H1 (cell line): ENCODE results near the gene TMEM212. TPM values are rescaled to one million over a fixed set of nuclear protein-coding genes. Genes with fewer than 3 reads are reported as not detected.

Experiments
- POLR2A ChIP-seq, 2 experiments: IDR thresholded peaks; 1 replicate in 1 of 2; 2 replicates in 1 of 2; pipeline ENCODE4 v1.6.1; 2011; ENCODE audit warnings: low read depth in 2 of 2, low read length in 2 of 2, mild to moderate bottlenecking in 2 of 2; ENCODE audit errors: control extremely low read depth in 1 of 2
- ZNF274 ChIP-seq: IDR thresholded peaks from 2 replicates; pipeline ENCODE4 v1.7.0; 2012; ENCODE audit warnings: low read length, borderline replicate concordance; ENCODE audit errors: extremely low read depth
- polyA plus RNA-seq, 7 experiments: library from polyadenylated mRNA; depleted of rRNA in 3 of 7; stranded (reverse) in 5 of 7; unstranded in 2 of 7; fragments of >200 nt in 5 of 7; fragments of 200-250 nt in 2 of 7; gene quantifications; 1 replicate in 5 of 7; 2 replicates in 1 of 7; 4 replicates in 1 of 7; pipeline versions ENCODE4 v1.2.1 to v1.2.3, GENCODE V29; 2011 to 2013; ENCODE audit warnings: missing spikeins in 2 of 7, mixed read lengths in 2 of 7
- total RNA-seq: library from RNA; stranded (reverse); fragmentation: NEBNext Ultra II Directional; extraction: Animal tissue kit (Norgen Biotek cat#: 25700); gene quantifications from 2 replicates; pipeline ENCODE4 v1.2.1, GENCODE V29; 2021

TMEM212 gene
- total and polyA plus RNA-seq, 2 of the 8 experiments (the other 6 are each of a cell fraction or from before 2014, with no cell fraction given) = not detected

DNA sequence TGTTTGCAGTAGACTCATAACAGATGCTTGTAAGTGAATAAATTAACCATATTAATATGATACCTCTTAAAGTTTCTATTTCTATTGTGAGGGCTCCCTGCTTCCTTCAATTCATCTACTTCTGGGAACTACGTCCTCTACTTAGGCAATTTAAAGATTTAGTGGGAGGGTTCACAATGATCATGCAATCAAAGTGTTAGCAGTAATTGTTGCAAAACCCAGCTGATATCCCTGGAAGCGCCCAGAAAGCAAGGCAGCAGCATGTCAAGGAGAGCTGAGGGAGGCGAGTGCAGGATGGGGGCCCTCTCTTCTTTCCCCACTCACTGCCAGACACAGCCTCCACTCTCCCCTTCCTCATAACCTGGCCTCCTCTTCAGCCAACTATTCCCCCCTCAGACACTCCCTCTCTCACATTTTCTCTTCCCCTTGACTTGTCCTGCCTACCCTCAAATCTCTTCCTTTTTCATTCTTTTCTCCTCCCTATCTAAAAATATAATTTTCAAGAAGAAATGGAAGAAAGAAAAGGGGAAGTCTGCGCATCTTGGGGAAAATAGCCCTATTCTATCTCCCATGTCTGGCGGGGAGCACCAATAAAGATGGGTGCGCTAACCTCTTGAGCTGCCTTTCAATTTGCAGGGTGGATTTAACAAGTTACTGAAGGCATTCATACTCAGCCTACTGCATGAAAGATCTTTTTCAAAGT is 6.6 kb downstream of the TMEM212 start (continued):
- no peak for TF ChIP-seq POLR2A (IDR thresholded peaks at IDR 0.05; ENCODE audit: control extremely low read depth in 1 of 2, low read depth in 2 of 2, low read length in 2 of 2)
- no peak for TF ChIP-seq ZNF274
- TF ChIP-seq, all 59 proteins: peak for 0
